Measurements from ENCODE around the gene FAM229B. TPM values are rescaled to one million over a fixed set of nuclear protein-coding genes. Genes with fewer than 3 reads are reported as not detected.
A peak's percentile ranks its signal among the peaks of the same experiment; 100 is the strongest.

Gene FAM229B, protein sequence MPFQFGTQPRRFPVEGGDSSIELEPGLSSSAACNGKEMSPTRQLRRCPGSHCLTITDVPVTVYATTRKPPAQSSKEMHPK
- 27.5 and 29.2 TPM in 2 replicates for total RNA-seq
- long read RNA-seq, transcript FAM229B-201 (4 exons, 2,543 nt), result major isoform, 63 of 75 reads
- long read RNA-seq, partial matches to known transcripts, result 2 of 75 reads
- long read RNA-seq, other reads (novel, unspliced or antisense), result 10 of 75 reads

DNA sequence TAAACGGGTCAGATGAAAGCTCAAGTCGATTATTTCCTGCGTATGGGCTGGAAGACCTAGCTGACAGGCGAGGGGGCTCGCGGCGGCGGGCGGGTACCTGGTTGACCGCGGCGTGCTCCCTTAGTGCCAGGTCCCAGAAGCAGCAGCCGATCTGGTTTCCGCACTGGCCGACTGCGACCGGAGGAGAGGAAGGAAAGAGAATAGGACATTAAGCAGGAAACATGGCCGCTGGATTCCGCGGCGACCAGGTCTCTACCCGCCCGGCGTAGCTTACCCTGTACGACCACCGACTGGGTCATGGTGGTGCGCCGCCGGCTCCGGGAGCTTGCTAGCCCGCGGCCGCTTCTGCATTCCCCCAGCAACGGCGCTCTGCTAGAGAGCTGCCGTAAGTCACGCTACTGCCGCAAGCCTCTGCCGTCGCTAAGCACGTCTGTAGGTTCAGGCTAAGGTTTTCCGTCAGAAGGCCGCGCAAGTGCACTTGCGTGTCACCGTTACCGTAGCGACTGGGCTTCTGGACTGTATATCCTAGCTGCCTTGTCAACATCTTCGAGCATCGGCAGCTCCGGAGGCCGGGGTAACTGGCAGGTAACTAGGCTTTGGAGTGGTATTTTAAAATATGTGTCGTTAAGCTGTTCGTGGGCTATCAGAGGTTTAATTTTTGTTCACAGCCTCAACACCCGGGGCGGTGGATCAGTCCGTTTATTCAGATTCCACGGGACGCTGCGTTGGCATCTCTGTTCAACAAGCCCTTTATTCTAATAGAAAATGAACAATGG, at the start of gene FAM229B, which contains the start of gene TUBE1:
TSS of gene FAM229B (plus strand) at position 456 of the 776 bp plus-strand sequence. CDS start 11,693 bp downstream, outside the sequence.
TSS of gene TUBE1 (minus strand) at position 347 of the 776 bp plus-strand sequence. CDS start at position 299, 48 bp downstream.
- peaks cover 4% of the 10 kb centered on the region for H3K4me1 Mint-ChIP-seq (ENCODE audit: unreplicated experiment)
- DNase-seq (ENCODE audit: extremely low spot score, unreplicated experiment), result peak; percentile 96
- no peak within 1 kb of the TSS for H3K4me3 Mint-ChIP-seq (ENCODE audit: unreplicated experiment)
- H3K9me3 Mint-ChIP-seq (ENCODE audit: unreplicated experiment), result no peaks in the 10 kb centered on the region
- peaks cover 18% of the 10 kb centered on the region for H3K36me3 Mint-ChIP-seq (ENCODE audit: unreplicated experiment)
- no peak within 1 kb of the TSS for H3K27ac Mint-ChIP-seq (ENCODE audit: unreplicated experiment)
- TF ChIP-seq, protein P1, sequence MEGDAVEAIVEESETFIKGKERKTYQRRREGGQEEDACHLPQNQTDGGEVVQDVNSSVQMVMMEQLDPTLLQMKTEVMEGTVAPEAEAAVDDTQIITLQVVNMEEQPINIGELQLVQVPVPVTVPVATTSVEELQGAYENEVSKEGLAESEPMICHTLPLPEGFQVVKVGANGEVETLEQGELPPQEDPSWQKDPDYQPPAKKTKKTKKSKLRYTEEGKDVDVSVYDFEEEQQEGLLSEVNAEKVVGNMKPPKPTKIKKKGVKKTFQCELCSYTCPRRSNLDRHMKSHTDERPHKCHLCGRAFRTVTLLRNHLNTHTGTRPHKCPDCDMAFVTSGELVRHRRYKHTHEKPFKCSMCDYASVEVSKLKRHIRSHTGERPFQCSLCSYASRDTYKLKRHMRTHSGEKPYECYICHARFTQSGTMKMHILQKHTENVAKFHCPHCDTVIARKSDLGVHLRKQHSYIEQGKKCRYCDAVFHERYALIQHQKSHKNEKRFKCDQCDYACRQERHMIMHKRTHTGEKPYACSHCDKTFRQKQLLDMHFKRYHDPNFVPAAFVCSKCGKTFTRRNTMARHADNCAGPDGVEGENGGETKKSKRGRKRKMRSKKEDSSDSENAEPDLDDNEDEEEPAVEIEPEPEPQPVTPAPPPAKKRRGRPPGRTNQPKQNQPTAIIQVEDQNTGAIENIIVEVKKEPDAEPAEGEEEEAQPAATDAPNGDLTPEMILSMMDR (IDR thresholded peaks at IDR 0.05), result no peak
- H3K27me3 Mint-ChIP-seq (ENCODE audit: unreplicated experiment), result peaks cover 2% of the 10 kb centered on the region

- Mint-ChIP-seq H3K36me3 (ENCODE audit: unreplicated experiment) (no peaks in the 10 kb centered on the region), H3K9me3 (ENCODE audit: unreplicated experiment) (no peaks in the 10 kb centered on the region), H3K4me3 (ENCODE audit: unreplicated experiment) (no peak overlapping the region), H3K4me1 (ENCODE audit: unreplicated experiment) (peaks cover 24% of the 10 kb centered on the region), H3K27ac (ENCODE audit: unreplicated experiment) (peak overlapping the region; percentile 76), H3K27me3 (ENCODE audit: unreplicated experiment) (no peaks in the 10 kb centered on the region)
- TF ChIP-seq, protein P1 (IDR thresholded peaks at IDR 0.05), result no peak
- DNase-seq (ENCODE audit: extremely low spot score, unreplicated experiment), result peak; percentile 86
Measured at GRCh38 chr6:112037783-112038216, 49.6 kb upstream of the FAM229B start.

DNA sequence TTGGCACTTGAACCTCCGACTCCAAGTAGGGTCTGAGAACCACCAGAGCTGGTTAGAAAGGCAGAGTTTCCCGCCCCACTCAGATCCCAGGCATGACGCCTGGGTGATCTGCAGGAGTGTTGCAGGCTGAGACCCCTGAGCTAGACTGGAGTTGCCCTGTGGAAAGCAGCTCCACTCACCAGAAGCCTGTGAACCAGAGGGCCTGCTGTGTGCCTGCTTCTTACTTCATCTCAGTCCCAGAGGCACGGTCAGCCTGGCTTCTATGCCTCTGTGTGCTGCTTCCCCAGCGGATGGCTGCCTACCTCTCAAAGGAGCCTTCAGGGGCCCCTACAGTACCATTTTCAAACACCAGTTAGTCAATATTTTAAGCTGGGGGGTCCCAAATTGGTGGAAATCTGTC, 49.1 kb upstream of the FAM229B start:
- TF ChIP-seq, protein P1 (IDR thresholded peaks at IDR 0.05), result no peak
- no peaks in the 10 kb centered on the region for H3K36me3 Mint-ChIP-seq (ENCODE audit: unreplicated experiment)
- H3K4me3 Mint-ChIP-seq (ENCODE audit: unreplicated experiment), result no peak overlapping the region
- H3K27ac Mint-ChIP-seq (ENCODE audit: unreplicated experiment), result peak overlapping the region; percentile 76
- no peak for DNase-seq (ENCODE audit: extremely low spot score, unreplicated experiment)
- no peaks in the 10 kb centered on the region for H3K9me3 Mint-ChIP-seq (ENCODE audit: unreplicated experiment)
- H3K4me1 Mint-ChIP-seq (ENCODE audit: unreplicated experiment), result peaks cover 25% of the 10 kb centered on the region
- H3K27me3 Mint-ChIP-seq (ENCODE audit: unreplicated experiment), result no peaks in the 10 kb centered on the region

DNA sequence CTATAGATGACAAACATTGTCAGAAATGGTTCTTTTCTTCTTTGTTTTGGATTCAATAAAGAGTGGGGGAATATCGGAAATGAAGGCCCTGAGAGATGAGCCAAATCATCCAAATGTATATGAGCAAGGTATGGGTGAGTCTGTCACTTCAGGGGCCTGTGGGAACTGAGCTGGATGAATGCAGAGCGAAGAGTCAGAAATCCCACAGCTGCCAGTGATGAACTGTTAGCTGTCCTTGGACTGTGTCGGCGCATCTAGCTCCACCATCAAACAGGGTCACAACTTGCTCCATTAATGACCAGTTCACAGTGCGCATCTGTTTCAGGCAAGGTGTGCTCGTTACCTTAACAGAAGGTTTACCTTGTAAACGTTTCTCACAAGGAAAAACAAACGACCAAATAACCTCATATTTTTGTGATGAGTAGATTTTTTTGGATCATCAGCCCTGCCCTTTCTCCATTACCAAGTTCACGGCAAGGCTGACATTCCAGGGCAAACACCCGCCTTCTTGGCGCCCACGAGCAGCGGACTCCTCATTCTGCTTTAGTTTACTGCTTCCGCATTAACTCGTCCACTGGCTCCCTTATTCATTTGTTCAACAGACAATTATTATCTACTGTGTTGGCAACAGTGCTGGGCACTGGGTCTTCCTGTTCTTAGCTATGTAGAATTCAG, 48.5 kb upstream of the FAM229B start:
- TF ChIP-seq, protein P1 (IDR thresholded peaks at IDR 0.05), result no peak
- Mint-ChIP-seq H3K4me3 (ENCODE audit: unreplicated experiment) (no peak overlapping the region), H3K27me3 (ENCODE audit: unreplicated experiment) (no peaks in the 10 kb centered on the region), H3K9me3 (ENCODE audit: unreplicated experiment) (no peaks in the 10 kb centered on the region), H3K36me3 (ENCODE audit: unreplicated experiment) (no peaks in the 10 kb centered on the region), H3K27ac (ENCODE audit: unreplicated experiment) (peak overlapping the region; percentile 76), H3K4me1 (ENCODE audit: unreplicated experiment) (peaks cover 27% of the 10 kb centered on the region)
- no peak for DNase-seq (ENCODE audit: extremely low spot score, unreplicated experiment)

GRCh38 chr6:112039431-112039770, 48.0 kb upstream of the FAM229B start:
- H3K36me3 Mint-ChIP-seq (ENCODE audit: unreplicated experiment), result no peaks in the 10 kb centered on the region
- no peaks in the 10 kb centered on the region for H3K9me3 Mint-ChIP-seq (ENCODE audit: unreplicated experiment)
- TF ChIP-seq, protein P1 (IDR thresholded peaks at IDR 0.05), result no peak
- H3K27me3 Mint-ChIP-seq (ENCODE audit: unreplicated experiment), result no peaks in the 10 kb centered on the region
- no peak for DNase-seq (ENCODE audit: extremely low spot score, unreplicated experiment)
- H3K27ac Mint-ChIP-seq (ENCODE audit: unreplicated experiment), result no peak overlapping the region
- H3K4me3 Mint-ChIP-seq (ENCODE audit: unreplicated experiment), result no peak overlapping the region
- peaks cover 28% of the 10 kb centered on the region for H3K4me1 Mint-ChIP-seq (ENCODE audit: unreplicated experiment)

Data from osteocyte (in vitro differentiated cells).